ENCODE measurements around the gene ERFL. TPM values are rescaled to one million over a fixed set of nuclear protein-coding genes. Genes with fewer than 3 reads are reported as not detected.

The ERFL gene
- total and polyA plus RNA-seq, 4 donors, result 0.46 to 0.81 (median 0.51) TPM; not detected in 1

GRCh38 chr19:41960973-41961372, 32.7 kb upstream of the ERFL start:
- ATAC-seq (ENCODE audit: low FRiP score) (no peak), DNase-seq (no peak)
- H3K4me3 ChIP-seq (ENCODE audit: low read length in 2 of 2), result no peak overlapping the region
- intact Hi-C loops (cut with DNase I), result no loop called here
- no peaks in the 10 kb centered on the region for H3K4me1 ChIP-seq (ENCODE audit: control insufficient read depth in 1 of 2, insufficient read depth in 2 of 2, low read length in 2 of 2)
- WGBS, 2 donors, result 95% methylated on average over 5 of the region's 5 CpGs
- no peaks in the 10 kb centered on the region for H3K9me3 ChIP-seq (ENCODE audit: control insufficient read depth, low read length)
- no peak overlapping the region for H3K27ac ChIP-seq (ENCODE audit: low read depth in 1 of 2, low read length in 2 of 2)
- H3K27me3 ChIP-seq (ENCODE audit: control insufficient read depth in 1 of 2, insufficient read depth in 2 of 2, low read length in 1 of 2), result no peaks in the 10 kb centered on the region
- H3K36me3 ChIP-seq (ENCODE audit: control insufficient read depth in 1 of 2, insufficient read depth in 2 of 2, low read length in 1 of 2), result peaks cover 0 to 2% of the 10 kb centered on the region in 2 donors

GRCh38 chr19:41959056-41960053, 31.1 kb upstream of the ERFL start, which contains the start of gene RABAC1:
RABAC1 (minus strand) TSS chr19:41959321; CDS start chr19:41959292, 29 bp downstream.
- Histone ChIP-seq H3K4me3 (ENCODE audit: low read length in 2 of 2) (peak within 1 kb of the TSS; percentile 82 to 89), H3K9me3 (ENCODE audit: control insufficient read depth, low read length) (no peaks in the 10 kb centered on the region), H3K27me3 (ENCODE audit: control insufficient read depth in 1 of 2, insufficient read depth in 2 of 2, low read length in 1 of 2) (no peaks in the 10 kb centered on the region), H3K4me1 (ENCODE audit: control insufficient read depth in 1 of 2, insufficient read depth in 2 of 2, low read length in 2 of 2) (no peaks in the 10 kb centered on the region), H3K36me3 (ENCODE audit: control insufficient read depth in 1 of 2, insufficient read depth in 2 of 2, low read length in 1 of 2) (peaks cover 0 to 3% of the 10 kb centered on the region in 2 donors), H3K27ac (ENCODE audit: low read depth in 1 of 2, low read length in 2 of 2) (peak within 1 kb of the TSS; percentile 43 to 71)
- DNase-seq (peak; percentile 93 to 95), ATAC-seq (ENCODE audit: low FRiP score) (peak; percentile 95)
- intact Hi-C loops (cut with DNase I), result loop anchor here (2.0 to 10.0 kb wide), 3 partner anchors 75 to 101 kb away; partner anchors contain the start of gene ARHGEF1 (in 2 of the 2)
- WGBS, 2 donors, result 5% methylated on average over 46 of the region's 46 CpGs

- Histone ChIP-seq H3K4me1 (ENCODE audit: control insufficient read depth in 1 of 2, insufficient read depth in 2 of 2, low read length in 2 of 2) (no peaks in the 10 kb centered on the region), H3K9me3 (ENCODE audit: control insufficient read depth, low read length) (no peaks in the 10 kb centered on the region), H3K27me3 (ENCODE audit: control insufficient read depth in 1 of 2, insufficient read depth in 2 of 2, low read length in 1 of 2) (no peaks in the 10 kb centered on the region), H3K36me3 (ENCODE audit: control insufficient read depth in 1 of 2, insufficient read depth in 2 of 2, low read length in 1 of 2) (peaks cover 0 to 3% of the 10 kb centered on the region in 2 donors), H3K27ac (ENCODE audit: low read depth in 1 of 2, low read length in 2 of 2) (peak overlapping the region; percentile 43 to 71), H3K4me3 (ENCODE audit: low read length in 2 of 2) (peak overlapping the region; percentile 82 to 89)
- WGBS, 2 donors, result 0 to 1% methylated on average over 41 to 43 of the region's 43 CpGs
- intact Hi-C loops (cut with DNase I), result loop anchor here (2.0 to 10.0 kb wide), 3 partner anchors 74 to 100 kb away; partner anchors contain the start of gene ARHGEF1 (in 2 of the 2)
- ATAC-seq (ENCODE audit: low FRiP score) (peak; percentile 93), DNase-seq (peak; percentile 92 to 96)
Measured at GRCh38 chr19:41958367-41959055, 30.3 kb upstream of the ERFL start.

- 6 to 12% methylated on average over 10 of the region's 10 CpGs for WGBS, 2 donors
- H3K36me3 ChIP-seq (ENCODE audit: control insufficient read depth in 1 of 2, insufficient read depth in 2 of 2, low read length in 1 of 2), result peaks cover 0 to 3% of the 10 kb centered on the region in 2 donors
- ATAC-seq (ENCODE audit: low FRiP score) (peak; percentile 71), DNase-seq (peak in 1 of 2 donors; percentile 63)
- H3K9me3 ChIP-seq (ENCODE audit: control insufficient read depth, low read length), result no peaks in the 10 kb centered on the region
- H3K4me3 ChIP-seq (ENCODE audit: low read length in 2 of 2), result peak overlapping the region in 1 of 2 donors; percentile 89
- intact Hi-C loops (cut with DNase I), result loop anchor here (2.0 to 10.0 kb wide), 3 partner anchors 73 to 99 kb away; partner anchors contain the start of gene ARHGEF1 (in 2 of the 2)
- H3K4me1 ChIP-seq (ENCODE audit: control insufficient read depth in 1 of 2, insufficient read depth in 2 of 2, low read length in 2 of 2), result no peaks in the 10 kb centered on the region
- H3K27ac ChIP-seq (ENCODE audit: low read depth in 1 of 2, low read length in 2 of 2), result no peak overlapping the region
- no peaks in the 10 kb centered on the region for H3K27me3 ChIP-seq (ENCODE audit: control insufficient read depth in 1 of 2, insufficient read depth in 2 of 2, low read length in 1 of 2)
Measured at GRCh38 chr19:41957838-41958366, 29.7 kb upstream of the ERFL start.

GRCh38 chr19:41957161-41957837, 29.1 kb upstream of the ERFL start:
- H3K4me3 ChIP-seq (ENCODE audit: low read length in 2 of 2), result no peak overlapping the region
- no peaks in the 10 kb centered on the region for H3K27me3 ChIP-seq (ENCODE audit: control insufficient read depth in 1 of 2, insufficient read depth in 2 of 2, low read length in 1 of 2)
- peaks cover 0 to 3% of the 10 kb centered on the region in 2 donors for H3K36me3 ChIP-seq (ENCODE audit: control insufficient read depth in 1 of 2, insufficient read depth in 2 of 2, low read length in 1 of 2)
- ATAC-seq (ENCODE audit: low FRiP score) (no peak), DNase-seq (no peak)
- 76 to 78% methylated on average over 11 of the region's 11 CpGs for WGBS, 2 donors
- intact Hi-C loops (cut with DNase I), result loop anchor here (5.0 to 10.0 kb wide), 2 partner anchors 72 to 75 kb away; partner anchors contain the start of gene ARHGEF1 (in 2 of the 2)
- H3K4me1 ChIP-seq (ENCODE audit: control insufficient read depth in 1 of 2, insufficient read depth in 2 of 2, low read length in 2 of 2), result no peaks in the 10 kb centered on the region
- no peaks in the 10 kb centered on the region for H3K9me3 ChIP-seq (ENCODE audit: control insufficient read depth, low read length)
- H3K27ac ChIP-seq (ENCODE audit: low read depth in 1 of 2, low read length in 2 of 2), result no peak overlapping the region

GRCh38 chr19:41956621-41957020, 28.4 kb upstream of the ERFL start:
- Histone ChIP-seq H3K4me3 (ENCODE audit: low read length in 2 of 2) (no peak overlapping the region), H3K27ac (ENCODE audit: low read depth in 1 of 2, low read length in 2 of 2) (no peak overlapping the region), H3K27me3 (ENCODE audit: control insufficient read depth in 1 of 2, insufficient read depth in 2 of 2, low read length in 1 of 2) (no peaks in the 10 kb centered on the region), H3K9me3 (ENCODE audit: control insufficient read depth, low read length) (no peaks in the 10 kb centered on the region), H3K36me3 (ENCODE audit: control insufficient read depth in 1 of 2, insufficient read depth in 2 of 2, low read length in 1 of 2) (peaks cover 0 to 3% of the 10 kb centered on the region in 2 donors), H3K4me1 (ENCODE audit: control insufficient read depth in 1 of 2, insufficient read depth in 2 of 2, low read length in 2 of 2) (no peaks in the 10 kb centered on the region)
- ATAC-seq (ENCODE audit: low FRiP score), result no peak
- WGBS, 2 donors, result 83 to 85% methylated on average over 11 to 13 of the region's 13 CpGs
- intact Hi-C loops (cut with DNase I), result loop anchor here (5.0 to 10.0 kb wide), 2 partner anchors 72 to 74 kb away; partner anchors contain the start of gene ARHGEF1 (in 2 of the 2)
- no peak for DNase-seq

GRCh38 chr19:41955521-41955920, 27.3 kb upstream of the ERFL start:
- Histone ChIP-seq H3K27ac (ENCODE audit: low read depth in 1 of 2, low read length in 2 of 2) (no peak overlapping the region), H3K4me1 (ENCODE audit: control insufficient read depth in 1 of 2, insufficient read depth in 2 of 2, low read length in 2 of 2) (no peaks in the 10 kb centered on the region), H3K27me3 (ENCODE audit: control insufficient read depth in 1 of 2, insufficient read depth in 2 of 2, low read length in 1 of 2) (no peaks in the 10 kb centered on the region), H3K9me3 (ENCODE audit: control insufficient read depth, low read length) (no peaks in the 10 kb centered on the region), H3K36me3 (ENCODE audit: control insufficient read depth in 1 of 2, insufficient read depth in 2 of 2, low read length in 1 of 2) (peaks cover 0 to 3% of the 10 kb centered on the region in 2 donors), H3K4me3 (ENCODE audit: low read length in 2 of 2) (no peak overlapping the region)
- 71 to 77% methylated on average over 7 of the region's 7 CpGs for WGBS, 2 donors
- ATAC-seq (ENCODE audit: low FRiP score), result no peak
- intact Hi-C loops (cut with DNase I), result loop anchor here (5.0 to 10.0 kb wide), 2 partner anchors 71 to 73 kb away; partner anchors contain the start of gene ARHGEF1 (in 2 of the 2)
- DNase-seq, result no peak
